Stomach (tissue), 4 donors: Measurements from ENCODE around the gene FAM193B.

Experiments used
- EP300 ChIP-seq: sonication (generic); formaldehyde crosslinking; IDR thresholded peaks from one replicate; pipeline ENCODE4 v1.6.1; 2017; ENCODE audit warnings: antibody characterized with exemption
- POLR2AphosphoS5 ChIP-seq, 3 donors: sonication (generic); formaldehyde crosslinking; IDR thresholded peaks; one replicate each; pipeline ENCODE4 v1.6.1; 2016; ENCODE audit warnings: antibody characterized with exemption in 3 of 3

DNA sequence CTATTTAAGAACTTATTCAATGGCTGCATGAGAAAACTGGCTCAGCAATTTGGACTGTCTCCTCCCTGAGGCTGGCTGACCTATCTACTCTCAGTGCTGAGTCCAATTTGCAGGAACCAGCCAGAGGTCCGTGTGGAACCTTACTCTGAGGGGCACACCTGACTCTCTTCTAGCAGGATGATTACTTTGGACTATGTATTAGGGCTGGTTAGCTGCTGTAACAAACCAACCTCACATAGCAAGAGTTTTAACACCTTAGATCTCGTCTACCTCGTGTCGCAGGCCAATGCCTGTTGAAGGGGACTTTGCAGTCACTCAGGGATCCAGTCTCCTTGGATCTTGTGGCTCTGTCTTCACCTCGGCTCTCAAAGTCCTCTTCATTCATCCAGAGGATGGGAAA, 3.4 kb upstream of the FAM193B start:
- no peak for TF ChIP-seq EP300
- TF ChIP-seq POLR2AphosphoS5 (IDR thresholded peaks at IDR 0.05): no peak
